Liver (tissue), 9 donors: ENCODE results near the gene RHOG. TPM values are rescaled to one million over a fixed set of nuclear protein-coding genes. Genes with fewer than 3 reads are reported as not detected.

Source experiments
- DNase-seq: peaks from one replicate; pipeline ENCODE4 v3.0.0-alpha.2; 2017; ENCODE audit warnings: low spot score
- H3K27ac ChIP-seq, 2 donors: one replicate each; pipeline ENCODE4 v1.7.0; 2013; ENCODE audit warnings: inconsistent platforms in 2 of 2, low read length in 2 of 2, control low read depth in 1 of 2, low read depth in 1 of 2, mild to moderate bottlenecking in 1 of 2
- H3K27me3 ChIP-seq, 4 donors: one replicate each; pipeline versions ENCODE4 v1.6.1 to v1.7.0; 2013; ENCODE audit warnings: low read length in 3 of 4, inconsistent platforms in 1 of 4, mild to moderate bottlenecking in 1 of 4, moderate library complexity in 1 of 4; ENCODE audit not compliant: control insufficient read depth in 4 of 4, insufficient read depth in 4 of 4
- H3K36me3 ChIP-seq, 4 donors: one replicate each; pipeline versions ENCODE4 v1.6.1 to v1.7.0; 2013; ENCODE audit warnings: low read length in 3 of 4, mild to moderate bottlenecking in 3 of 4, low read depth in 1 of 4, moderate library complexity in 1 of 4; ENCODE audit not compliant: control insufficient read depth in 4 of 4, insufficient read depth in 3 of 4
- H3K4me1 ChIP-seq, 4 donors: one replicate each; pipeline versions ENCODE4 v1.6.1 to v1.7.0; 2013; ENCODE audit warnings: low read length in 3 of 4, mild to moderate bottlenecking in 3 of 4, moderate library complexity in 1 of 4; ENCODE audit not compliant: control insufficient read depth in 4 of 4, insufficient read depth in 4 of 4
- H3K4me3 ChIP-seq, 3 donors: one replicate each; pipeline versions ENCODE4 v1.6.1 to v1.7.0; 2013; ENCODE audit warnings: low read length in 3 of 3, control low read depth in 1 of 3, low read depth in 1 of 3, mild to moderate bottlenecking in 1 of 3
- H3K9ac ChIP-seq, 2 donors: one replicate each; pipeline ENCODE4 v1.7.0; 2013; ENCODE audit warnings: low read length in 2 of 2, mild to moderate bottlenecking in 2 of 2, moderate library complexity in 2 of 2, control low read depth in 1 of 2, low read depth in 1 of 2
- H3K9me3 ChIP-seq, 4 donors: one replicate each; pipeline versions ENCODE4 v1.6.1 to v1.7.0; 2013; ENCODE audit warnings: low read length in 3 of 4; ENCODE audit not compliant: control insufficient read depth in 4 of 4
- EGR1 ChIP-seq, 2 donors: IDR thresholded peaks; 2 replicates each; pipeline ENCODE4 v1.6.1; 2016 to 2018; ENCODE audit warnings: antibody characterized with exemption in 2 of 2, low read depth in 2 of 2
- FOXA1 ChIP-seq: IDR thresholded peaks from 2 replicates; pipeline ENCODE4 v1.6.1; 2016; ENCODE audit warnings: antibody characterized with exemption
- FOXA2 ChIP-seq: IDR thresholded peaks from 2 replicates; pipeline ENCODE4 v1.6.1; 2016; ENCODE audit warnings: antibody characterized with exemption
- GABPA ChIP-seq, 2 donors: IDR thresholded peaks in 1 of 2; conservative IDR thresholded peaks in 1 of 2; 2 replicates each; pipeline ENCODE4 v1.6.1; 2016; ENCODE audit warnings: antibody characterized with exemption in 2 of 2, mild to moderate bottlenecking in 1 of 2, moderate library complexity in 1 of 2
- HNF4A ChIP-seq, 2 donors: conservative IDR thresholded peaks; 2 replicates each; pipeline ENCODE4 v1.6.1; 2016; ENCODE audit warnings: antibody characterized with exemption in 2 of 2, mild to moderate bottlenecking in 2 of 2
- RAD21 ChIP-seq, 2 donors: IDR thresholded peaks; 2 replicates each; pipeline ENCODE4 v1.6.1; 2016; ENCODE audit warnings: antibody characterized with exemption in 2 of 2, mild to moderate bottlenecking in 2 of 2
- RXRA ChIP-seq, 2 donors: IDR thresholded peaks; 2 replicates each; pipeline ENCODE4 v1.6.1; 2017 to 2018; ENCODE audit warnings: antibody characterized with exemption in 2 of 2, mild to moderate bottlenecking in 1 of 2
- YY1 ChIP-seq: IDR thresholded peaks from 2 replicates; pipeline ENCODE4 v1.6.1; 2016; ENCODE audit warnings: antibody characterized with exemption, mild to moderate bottlenecking
- WGBS: extraction: QIAGEN DNeasy Blood & Tissue Kit; methylation state at CpG from one replicate; pipeline ENCODE4 v1.1.7; 2013; 5-methylcytosine and 5-hydroxymethylcytosine counted together
- polyA plus RNA-seq, 2 donors: library from polyadenylated mRNA; stranded (reverse) in 1 of 2; unstranded in 1 of 2; fragments of 200-250 nt in 1 of 2; fragments of >200 nt in 1 of 2; fragmentation: Nextera tagmentation in 1 of 2; extraction: Ambion mirVana in 1 of 2; gene quantifications; one replicate each; pipeline versions ENCODE4 v1.2.1 to v1.2.3, GENCODE V29; 2013 to 2015
- total RNA-seq, 2 donors: library from RNA; depleted of rRNA; stranded (reverse); fragments of >200 nt; gene quantifications; one replicate each; pipeline ENCODE4 v1.2.3, GENCODE V29; 2014
- TF ChIP-seq, protein P1 (sequence below): IDR thresholded peaks from 2 replicates; pipeline ENCODE4 v1.6.1; 2016; ENCODE audit warnings: antibody characterized with exemption, mild to moderate bottlenecking
- TF ChIP-seq, protein P2 (sequence below): fragments of 150-350 bp; IDR thresholded peaks from 2 replicates; pipeline ENCODE4 v1.5.1; 2017; ENCODE audit warnings: improper control_type of control experiment, low read depth, low read length; ENCODE audit not compliant: missing input control
- donor health status: healthy.
- donor health status: healthy.
- donor health status: healthy.
- donor health status: healthy.
- donor health status: healthy.

RHOG gene
- total and polyA plus RNA-seq, 4 donors = 7.4 to 32.9 (median 17.8) TPM

DNA sequence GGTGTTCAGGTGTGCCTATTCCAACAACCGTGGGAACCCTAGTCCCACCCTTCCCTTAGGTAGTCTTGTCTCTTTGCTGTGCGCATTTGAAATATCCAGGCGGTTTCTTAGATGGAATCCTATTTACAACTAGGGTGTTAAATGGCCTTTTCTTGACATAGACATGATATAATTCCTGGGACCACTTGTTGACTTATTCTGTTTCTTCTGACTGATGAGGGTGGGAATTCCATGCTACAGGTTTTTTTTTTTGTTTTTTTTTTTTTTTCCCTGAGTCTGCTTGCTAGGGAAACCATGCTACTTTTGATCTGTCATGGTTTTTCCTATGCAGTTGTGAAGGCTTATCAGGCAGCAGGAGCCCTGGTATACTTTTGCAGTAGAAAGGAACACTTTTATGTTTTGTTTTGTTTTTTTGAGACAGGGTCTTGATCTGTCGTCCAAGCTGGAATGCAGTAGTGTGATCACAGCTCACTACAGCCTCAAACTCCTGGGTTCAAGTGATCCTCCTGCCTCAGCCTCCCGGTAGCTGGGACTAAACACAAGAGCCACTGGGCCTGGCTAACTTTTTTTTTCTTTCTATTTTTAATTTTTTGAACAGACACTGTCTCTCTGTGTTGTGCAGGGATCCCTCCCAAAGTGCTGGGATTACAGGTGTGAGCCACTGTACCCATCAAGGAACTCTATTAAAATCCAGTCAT lies 16.2 kb upstream of the RHOG start (continued):
- TF ChIP-seq, protein P1, sequence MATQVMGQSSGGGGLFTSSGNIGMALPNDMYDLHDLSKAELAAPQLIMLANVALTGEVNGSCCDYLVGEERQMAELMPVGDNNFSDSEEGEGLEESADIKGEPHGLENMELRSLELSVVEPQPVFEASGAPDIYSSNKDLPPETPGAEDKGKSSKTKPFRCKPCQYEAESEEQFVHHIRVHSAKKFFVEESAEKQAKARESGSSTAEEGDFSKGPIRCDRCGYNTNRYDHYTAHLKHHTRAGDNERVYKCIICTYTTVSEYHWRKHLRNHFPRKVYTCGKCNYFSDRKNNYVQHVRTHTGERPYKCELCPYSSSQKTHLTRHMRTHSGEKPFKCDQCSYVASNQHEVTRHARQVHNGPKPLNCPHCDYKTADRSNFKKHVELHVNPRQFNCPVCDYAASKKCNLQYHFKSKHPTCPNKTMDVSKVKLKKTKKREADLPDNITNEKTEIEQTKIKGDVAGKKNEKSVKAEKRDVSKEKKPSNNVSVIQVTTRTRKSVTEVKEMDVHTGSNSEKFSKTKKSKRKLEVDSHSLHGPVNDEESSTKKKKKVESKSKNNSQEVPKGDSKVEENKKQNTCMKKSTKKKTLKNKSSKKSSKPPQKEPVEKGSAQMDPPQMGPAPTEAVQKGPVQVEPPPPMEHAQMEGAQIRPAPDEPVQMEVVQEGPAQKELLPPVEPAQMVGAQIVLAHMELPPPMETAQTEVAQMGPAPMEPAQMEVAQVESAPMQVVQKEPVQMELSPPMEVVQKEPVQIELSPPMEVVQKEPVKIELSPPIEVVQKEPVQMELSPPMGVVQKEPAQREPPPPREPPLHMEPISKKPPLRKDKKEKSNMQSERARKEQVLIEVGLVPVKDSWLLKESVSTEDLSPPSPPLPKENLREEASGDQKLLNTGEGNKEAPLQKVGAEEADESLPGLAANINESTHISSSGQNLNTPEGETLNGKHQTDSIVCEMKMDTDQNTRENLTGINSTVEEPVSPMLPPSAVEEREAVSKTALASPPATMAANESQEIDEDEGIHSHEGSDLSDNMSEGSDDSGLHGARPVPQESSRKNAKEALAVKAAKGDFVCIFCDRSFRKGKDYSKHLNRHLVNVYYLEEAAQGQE = no peak
- TF ChIP-seq GABPA (IDR thresholded peaks at IDR 0.05 in 1 of 2, conservative IDR thresholded peaks at IDR 0.05 in 1 of 2) (no peak), FOXA1 (no peak)

DNA sequence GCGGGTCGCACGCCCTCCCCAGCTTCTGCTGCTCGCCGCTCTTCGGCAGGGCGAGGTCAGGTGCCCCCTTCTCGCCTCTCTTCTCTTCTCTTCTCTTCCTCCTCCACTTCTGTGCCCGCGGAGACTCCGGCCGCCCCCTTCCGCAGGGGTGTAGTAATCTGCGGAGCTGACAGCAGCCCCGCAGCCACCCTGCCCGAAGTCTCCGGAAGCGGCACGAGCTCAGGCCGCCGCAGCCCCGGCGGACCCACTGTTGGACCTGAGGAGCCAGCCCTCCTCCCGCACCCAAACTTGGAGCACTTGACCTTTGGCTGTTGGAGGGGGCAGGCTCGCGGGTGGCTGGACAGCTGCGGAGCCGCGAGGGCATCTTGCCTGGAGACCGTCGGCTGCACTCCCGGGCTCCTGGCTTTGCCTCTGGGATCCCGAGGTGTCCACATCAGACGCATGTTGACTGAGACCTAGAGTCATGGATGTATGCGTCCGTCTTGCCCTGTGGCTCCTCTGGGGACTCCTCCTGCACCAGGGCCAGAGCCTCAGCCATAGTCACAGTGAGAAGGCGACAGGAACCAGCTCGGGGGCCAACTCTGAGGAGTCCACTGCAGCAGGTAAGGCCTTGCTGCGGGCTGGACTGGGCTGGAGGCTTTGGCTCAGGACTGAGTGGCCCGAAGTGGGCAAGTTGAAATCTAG lies 15.2 kb upstream of the RHOG start:
- peak overlapping the region; percentile 96 to 98 for H3K27ac ChIP-seq
- H3K27me3 ChIP-seq = no peaks in the 10 kb centered on the region
- peak overlapping the region; percentile 33 to 68 for H3K9ac ChIP-seq
- TF ChIP-seq RAD21 (IDR thresholded peaks at IDR 0.05) = peak in 1 of 2 donors; percentile 22
- no peak for TF ChIP-seq FOXA2
- TF ChIP-seq, protein P1 = peak; percentile 32
- TF ChIP-seq RXRA (IDR thresholded peaks at IDR 0.05) = peak; percentile 17 to 43
- TF ChIP-seq HNF4A (conservative IDR thresholded peaks at IDR 0.05) = peak in 1 of 2 donors; percentile 18
- TF ChIP-seq EGR1 (IDR thresholded peaks at IDR 0.05; ENCODE audit: low read depth in 2 of 2) = no peak
- TF ChIP-seq, protein P2, sequence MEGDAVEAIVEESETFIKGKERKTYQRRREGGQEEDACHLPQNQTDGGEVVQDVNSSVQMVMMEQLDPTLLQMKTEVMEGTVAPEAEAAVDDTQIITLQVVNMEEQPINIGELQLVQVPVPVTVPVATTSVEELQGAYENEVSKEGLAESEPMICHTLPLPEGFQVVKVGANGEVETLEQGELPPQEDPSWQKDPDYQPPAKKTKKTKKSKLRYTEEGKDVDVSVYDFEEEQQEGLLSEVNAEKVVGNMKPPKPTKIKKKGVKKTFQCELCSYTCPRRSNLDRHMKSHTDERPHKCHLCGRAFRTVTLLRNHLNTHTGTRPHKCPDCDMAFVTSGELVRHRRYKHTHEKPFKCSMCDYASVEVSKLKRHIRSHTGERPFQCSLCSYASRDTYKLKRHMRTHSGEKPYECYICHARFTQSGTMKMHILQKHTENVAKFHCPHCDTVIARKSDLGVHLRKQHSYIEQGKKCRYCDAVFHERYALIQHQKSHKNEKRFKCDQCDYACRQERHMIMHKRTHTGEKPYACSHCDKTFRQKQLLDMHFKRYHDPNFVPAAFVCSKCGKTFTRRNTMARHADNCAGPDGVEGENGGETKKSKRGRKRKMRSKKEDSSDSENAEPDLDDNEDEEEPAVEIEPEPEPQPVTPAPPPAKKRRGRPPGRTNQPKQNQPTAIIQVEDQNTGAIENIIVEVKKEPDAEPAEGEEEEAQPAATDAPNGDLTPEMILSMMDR = no peak
- peak; percentile 16 for TF ChIP-seq YY1
- TF ChIP-seq FOXA1 = no peak
- no peaks in the 10 kb centered on the region for H3K36me3 ChIP-seq
- peaks cover 22 to 54% (median 35%) of the 10 kb centered on the region in 4 donors for H3K4me1 ChIP-seq
- no peaks in the 10 kb centered on the region for H3K9me3 ChIP-seq
- H3K4me3 ChIP-seq = peak overlapping the region; percentile 57 to 96 (median 95)
- peak; percentile 61 for DNase-seq
- WGBS = under 1% methylated on average over 40 of the region's 40 CpGs
